Neural cell (in vitro differentiated cells): Measurements from ENCODE around the gene BBS4. TPM values are rescaled to one million over a fixed set of nuclear protein-coding genes. Genes with fewer than 3 reads are reported as not detected.

Experiments
- H2AFZ ChIP-seq: fragments of 200-600, 300-800 bp; sonication (generic), shearing (Covaris generic); 2 replicates; pipeline ENCODE4 v1.6.0; 2014; ENCODE audit warnings: low read depth, mild to moderate bottlenecking, antibody characterized with exemption, low read length, moderate library complexity
- H3F3A ChIP-seq: fragments of 200-600 bp; shearing (Covaris generic); 2 replicates; pipeline ENCODE4 v1.6.1; 2016; ENCODE audit warnings: mild to moderate bottlenecking, moderate library complexity, mixed read lengths, antibody characterized with exemption, low read length; ENCODE audit not compliant: insufficient read depth, poor library complexity, severe bottlenecking
- H3K27ac ChIP-seq: fragments of 200-600, 300-800 bp; sonication (generic), shearing (Covaris generic); 2 replicates; pipeline ENCODE4 v1.5.1; 2014; ENCODE audit warnings: mild to moderate bottlenecking, low read length, moderate library complexity
- H3K27me3 ChIP-seq: fragments of 300-800, 200-600 bp; sonication (generic), shearing (Covaris generic); 2 replicates; pipeline ENCODE4 v1.6.0; 2014; ENCODE audit warnings: mild to moderate bottlenecking, low read depth, low read length, moderate library complexity; ENCODE audit not compliant: insufficient read depth
- H3K36me3 ChIP-seq: fragments of 300-800, 200-600 bp; sonication (generic), shearing (Covaris generic); 2 replicates; pipeline ENCODE4 v1.5.1; 2014; ENCODE audit warnings: mild to moderate bottlenecking, antibody characterized with exemption, low read length, moderate library complexity; ENCODE audit not compliant: insufficient read depth
- H3K4me2 ChIP-seq: fragments of 300-800, 200-600 bp; sonication (generic), shearing (Covaris generic); 2 replicates; pipeline ENCODE4 v1.6.0; 2014; ENCODE audit warnings: mild to moderate bottlenecking, low read length
- H3K4me3 ChIP-seq: fragments of 300-800, 200-600 bp; sonication (generic), shearing (Covaris generic); 2 replicates; pipeline ENCODE4 v1.5.1; 2014; ENCODE audit warnings: mild to moderate bottlenecking, low read length, moderate library complexity
- H3K79me2 ChIP-seq: fragments of 200-600 bp; shearing (Covaris generic); replicated peaks from 2 replicates; pipeline ENCODE4 v1.6.0; 2014; ENCODE audit warnings: mild to moderate bottlenecking, low read length, moderate library complexity; ENCODE audit not compliant: insufficient read depth
- H3K9ac ChIP-seq: fragments of 300-800, 200-600 bp; sonication (generic), shearing (Covaris generic); 2 replicates; pipeline ENCODE4 v1.6.1; 2016; ENCODE audit warnings: mild to moderate bottlenecking, low read length, mixed read lengths
- H3K9me2 ChIP-seq: fragments of 200-600 bp; shearing (Covaris generic); 2 replicates; pipeline ENCODE4 v1.6.1; 2016; ENCODE audit warnings: mild to moderate bottlenecking, low read length, mixed read lengths; ENCODE audit not compliant: insufficient read depth
- H3K9me3 ChIP-seq: fragments of 200-600, 300-800 bp; sonication (generic), shearing (Covaris generic); 2 replicates; pipeline ENCODE4 v1.6.1; 2016; ENCODE audit warnings: mild to moderate bottlenecking, mixed run types, low read length, moderate library complexity, mixed read lengths
- H4K20me1 ChIP-seq: fragments of 200-600 bp; shearing (Covaris generic); 2 replicates; pipeline ENCODE4 v1.6.1; 2016; ENCODE audit warnings: mild to moderate bottlenecking, mixed run types; ENCODE audit not compliant: insufficient read depth
- CTCF ChIP-seq: fragments of 450-650 bp; IDR thresholded peaks from 2 replicates; pipeline ENCODE4 v1.5.1; 2014; ENCODE audit warnings: antibody characterized with exemption, mild to moderate bottlenecking, moderate library complexity; ENCODE audit not compliant: poor library complexity, severe bottlenecking
- EP300 ChIP-seq: fragments of 450-650 bp; conservative IDR thresholded peaks from 2 replicates; pipeline ENCODE4 v1.6.1; 2014; ENCODE audit warnings: antibody characterized with exemption, mild to moderate bottlenecking, moderate library complexity; ENCODE audit not compliant: poor library complexity, severe bottlenecking
- EZH2 ChIP-seq: fragments of 200-600, 300-800 bp; shearing (Covaris generic), sonication (generic); IDR thresholded peaks from 2 replicates; pipeline ENCODE4 v1.6.1; 2014; ENCODE audit warnings: antibody characterized with exemption, low read length, borderline replicate concordance, mild to moderate bottlenecking; ENCODE audit not compliant: insufficient read depth, poor library complexity, severe bottlenecking
- MXI1 ChIP-seq: fragments of 450-650 bp; conservative IDR thresholded peaks from 2 replicates; pipeline ENCODE4 v1.6.1; 2014; ENCODE audit warnings: antibody characterized with exemption, mild to moderate bottlenecking; ENCODE audit not compliant: poor library complexity, severe bottlenecking
- POLR2AphosphoS5 ChIP-seq: IDR thresholded peaks from 2 replicates; pipeline ENCODE4 v1.6.1; 2012
- RAD21 ChIP-seq: fragments of 450-650 bp; conservative IDR thresholded peaks from 2 replicates; pipeline ENCODE4 v1.6.1; 2014; ENCODE audit warnings: antibody characterized with exemption, mild to moderate bottlenecking, moderate library complexity
- REST ChIP-seq: IDR thresholded peaks from 2 replicates; pipeline ENCODE4 v1.6.1; 2012; ENCODE audit warnings: borderline replicate concordance
- SMC3 ChIP-seq: fragments of 450-650 bp; conservative IDR thresholded peaks from 2 replicates; pipeline ENCODE4 v1.6.1; 2014; ENCODE audit warnings: antibody characterized with exemption, mild to moderate bottlenecking, moderate library complexity; ENCODE audit not compliant: poor library complexity
- TAF1 ChIP-seq: IDR thresholded peaks from 2 replicates; pipeline ENCODE4 v1.6.1; 2012; ENCODE audit warnings: low read depth
- polyA plus RNA-seq: library from polyadenylated mRNA; depleted of rRNA; stranded (reverse); fragments of >200 nt; gene quantifications from 2 replicates; pipeline ENCODE4 v1.2.3, GENCODE V29; 2014

BBS4 gene
- polyA plus RNA-seq, 1 donor from 2014 or later = 88.2 TPM

GRCh38 chr15:72758182-72758581, 72.2 kb downstream of the BBS4 start:
- no peaks in the 10 kb centered on the region for H3K9me3 ChIP-seq
- no peak for TF ChIP-seq POLR2AphosphoS5
- no peak for TF ChIP-seq CTCF
- no peak for TF ChIP-seq TAF1
- TF ChIP-seq SMC3 = no peak
- no peak for TF ChIP-seq REST
- TF ChIP-seq EP300 = no peak
- TF ChIP-seq RAD21 = no peak
- TF ChIP-seq EZH2 = no peak
- TF ChIP-seq MXI1 = no peak
- H3K27me3 ChIP-seq = no peaks in the 10 kb centered on the region
- no peaks in the 10 kb centered on the region for H3F3A ChIP-seq
- no peaks in the 10 kb centered on the region for H4K20me1 ChIP-seq
- no peak overlapping the region for H3K27ac ChIP-seq
- H3K9ac ChIP-seq = no peak overlapping the region
- no peak overlapping the region for H3K4me3 ChIP-seq
- H3K9me2 ChIP-seq = no peaks in the 10 kb centered on the region
- H3K36me3 ChIP-seq = no peaks in the 10 kb centered on the region
- no peak overlapping the region for H2AFZ ChIP-seq
- no peaks in the 10 kb centered on the region for H3K79me2 ChIP-seq
- no peak overlapping the region for H3K4me2 ChIP-seq

GRCh38 chr15:72760590-72761260, 74.7 kb downstream of the BBS4 start:
- Histone ChIP-seq H3K79me2 (no peaks in the 10 kb centered on the region), H3K9ac (no peak overlapping the region), H3K4me2 (no peak overlapping the region), H3K27me3 (no peaks in the 10 kb centered on the region), H3K27ac (no peak overlapping the region), H3F3A (no peaks in the 10 kb centered on the region), H3K9me3 (no peaks in the 10 kb centered on the region), H4K20me1 (no peaks in the 10 kb centered on the region), H2AFZ (no peak overlapping the region), H3K4me3 (no peak overlapping the region), H3K36me3 (no peaks in the 10 kb centered on the region), H3K9me2 (no peaks in the 10 kb centered on the region)
- TF ChIP-seq POLR2AphosphoS5 (no peak), REST (no peak), TAF1 (no peak), EP300 (no peak), SMC3 (no peak)
